LNCAP (cell line): ENCODE data around the gene ST8SIA5.

Experiments used
- TF ChIP-seq, protein P1 (sequence below): fragments of 450-650 bp; IDR thresholded peaks from 2 replicates; pipeline ENCODE4 v1.5.1; 2017; ENCODE audit warnings: mild to moderate bottlenecking

ST8SIA5 gene

DNA sequence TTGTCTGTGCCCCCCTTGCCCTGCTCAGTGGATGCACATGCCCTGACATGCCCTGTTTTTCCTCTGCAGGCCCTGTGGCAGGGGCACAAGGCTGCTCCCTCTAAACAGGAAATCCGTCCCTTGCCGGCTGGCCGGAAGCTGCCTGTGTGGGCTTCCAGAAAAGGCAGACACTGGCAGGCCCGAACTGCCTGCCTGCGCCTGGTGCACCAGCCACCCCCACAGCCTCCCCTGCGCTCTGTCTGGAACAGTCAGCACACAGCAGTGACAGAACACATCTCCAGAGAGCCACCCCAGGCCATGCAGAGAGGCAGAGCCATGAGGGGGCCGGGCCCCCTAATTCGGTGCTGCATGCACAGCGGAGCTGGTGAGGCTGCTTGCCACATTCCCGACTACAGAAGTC lies 133.3 kb downstream of the ST8SIA5 start:
- TF ChIP-seq, protein P1, sequence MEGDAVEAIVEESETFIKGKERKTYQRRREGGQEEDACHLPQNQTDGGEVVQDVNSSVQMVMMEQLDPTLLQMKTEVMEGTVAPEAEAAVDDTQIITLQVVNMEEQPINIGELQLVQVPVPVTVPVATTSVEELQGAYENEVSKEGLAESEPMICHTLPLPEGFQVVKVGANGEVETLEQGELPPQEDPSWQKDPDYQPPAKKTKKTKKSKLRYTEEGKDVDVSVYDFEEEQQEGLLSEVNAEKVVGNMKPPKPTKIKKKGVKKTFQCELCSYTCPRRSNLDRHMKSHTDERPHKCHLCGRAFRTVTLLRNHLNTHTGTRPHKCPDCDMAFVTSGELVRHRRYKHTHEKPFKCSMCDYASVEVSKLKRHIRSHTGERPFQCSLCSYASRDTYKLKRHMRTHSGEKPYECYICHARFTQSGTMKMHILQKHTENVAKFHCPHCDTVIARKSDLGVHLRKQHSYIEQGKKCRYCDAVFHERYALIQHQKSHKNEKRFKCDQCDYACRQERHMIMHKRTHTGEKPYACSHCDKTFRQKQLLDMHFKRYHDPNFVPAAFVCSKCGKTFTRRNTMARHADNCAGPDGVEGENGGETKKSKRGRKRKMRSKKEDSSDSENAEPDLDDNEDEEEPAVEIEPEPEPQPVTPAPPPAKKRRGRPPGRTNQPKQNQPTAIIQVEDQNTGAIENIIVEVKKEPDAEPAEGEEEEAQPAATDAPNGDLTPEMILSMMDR: no peak

DNA sequence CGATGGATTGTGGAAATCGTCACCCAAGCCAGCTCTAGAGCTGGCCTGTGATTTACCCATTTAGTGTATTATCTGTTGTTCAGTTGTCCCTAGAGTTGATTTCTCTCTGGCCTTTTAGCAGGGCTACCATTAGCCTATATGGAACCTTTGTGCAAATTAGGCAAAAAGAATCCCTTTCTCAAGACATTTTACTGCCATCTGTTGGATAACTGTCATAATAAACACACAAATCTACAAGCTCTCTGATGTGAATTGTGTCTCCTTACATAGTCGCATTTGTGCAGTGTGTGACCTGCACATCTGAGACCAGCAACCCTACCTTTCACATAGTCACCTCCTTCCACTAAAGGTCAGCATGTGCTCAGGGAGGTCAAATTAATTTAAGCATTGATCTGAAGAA lies 133.9 kb downstream of the ST8SIA5 start:
- TF ChIP-seq, protein P1: peak; percentile 29; the same call in 1 of the 2 replicates

DNA sequence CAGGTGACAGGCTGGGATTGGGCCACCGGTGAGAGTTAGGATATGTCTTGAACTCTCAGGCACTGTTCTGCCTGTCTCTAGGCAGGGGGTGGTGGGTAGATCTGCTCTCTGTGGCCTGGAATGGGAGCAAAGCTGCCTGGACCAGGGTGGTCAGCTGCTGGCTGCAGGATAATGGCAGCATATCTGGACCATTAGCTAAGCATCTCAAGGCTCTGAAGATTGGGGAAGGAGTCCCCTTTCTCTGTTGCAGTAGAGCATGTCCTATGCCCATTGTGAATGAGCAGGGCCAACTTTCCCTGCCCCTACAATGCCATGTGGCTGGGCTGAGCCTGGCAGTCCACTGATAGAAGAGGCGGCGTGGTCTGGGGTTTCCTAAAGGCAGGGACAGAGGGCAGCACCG lies 134.4 kb downstream of the ST8SIA5 start:
- TF ChIP-seq, protein P1: no peak

DNA sequence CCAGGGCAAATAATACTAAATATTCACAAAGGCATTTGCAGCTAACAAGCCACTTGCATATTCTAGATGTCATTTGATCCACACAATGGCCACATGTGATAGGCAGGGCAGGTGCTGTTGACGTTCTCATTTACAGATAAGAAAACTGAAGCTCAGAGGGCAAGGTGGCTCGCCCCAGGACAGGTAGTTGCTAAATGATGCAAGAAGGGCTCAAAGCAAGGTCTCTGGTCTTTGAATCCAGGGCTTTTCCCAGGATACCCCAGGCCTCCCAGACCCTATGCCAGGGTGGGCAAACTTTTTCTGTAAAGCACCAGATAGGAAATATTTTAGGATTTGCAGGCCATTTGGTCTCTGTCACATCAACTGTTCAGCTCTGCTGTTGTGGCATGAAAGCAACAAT lies 135.0 kb downstream of the ST8SIA5 start:
- TF ChIP-seq, protein P1: no peak

DNA sequence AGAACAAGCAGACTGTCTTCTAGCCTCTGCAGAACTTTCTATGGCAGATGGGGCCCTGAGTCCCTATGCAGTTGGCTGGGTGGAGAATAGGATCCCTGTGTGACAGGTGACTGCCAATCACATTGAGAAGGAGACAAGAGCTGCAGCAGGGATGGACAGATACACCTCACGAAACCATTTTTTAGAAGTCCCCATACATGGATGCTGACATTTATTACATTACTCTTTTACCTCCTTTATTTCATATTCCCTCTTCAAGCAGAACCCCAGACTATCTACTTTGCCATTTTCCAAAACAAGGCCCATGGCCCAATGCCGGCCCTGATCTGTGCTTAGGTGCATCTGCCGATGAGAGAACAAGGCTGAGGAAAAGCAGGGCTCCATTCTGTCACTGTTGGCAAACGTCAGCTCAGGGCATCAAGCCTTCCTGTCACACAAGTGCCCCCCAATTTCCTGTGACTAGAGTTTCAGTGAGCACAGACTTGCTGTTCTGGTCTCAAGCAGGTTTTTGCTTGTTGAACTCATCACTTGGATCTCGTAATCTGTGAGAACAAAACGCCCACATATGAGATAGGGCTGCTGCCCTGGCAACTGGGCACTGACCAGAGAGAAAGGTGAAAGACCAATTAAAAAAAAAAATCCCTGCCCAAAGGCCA lies 135.6 kb downstream of the ST8SIA5 start:
- TF ChIP-seq, protein P1: no peak

DNA sequence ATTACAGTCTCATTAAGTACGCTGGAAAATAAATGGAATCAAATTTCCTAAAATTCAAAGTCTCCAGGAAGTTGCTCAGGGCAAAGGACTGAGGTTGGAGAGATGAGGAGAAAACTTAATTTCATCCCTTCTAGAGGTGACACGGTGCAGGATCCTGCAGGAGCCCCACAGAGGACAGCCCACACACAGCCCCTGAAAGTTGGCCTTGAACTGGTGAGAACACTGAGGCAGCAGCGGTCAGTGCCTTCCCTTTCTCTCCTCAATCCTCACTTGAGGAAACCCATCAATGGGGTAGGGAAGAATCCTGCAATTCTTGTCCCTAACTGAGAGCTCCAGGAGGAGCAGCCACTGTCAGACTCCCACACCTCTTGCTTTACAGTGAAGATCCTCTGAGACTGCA lies 137.3 kb downstream of the ST8SIA5 start:
- TF ChIP-seq, protein P1: no peak
